Activated CD8-positive, alpha-beta T cell treated with anti-CD3 and anti-CD28 coated beads for 36 hours (primary cell): ENCODE measurements around the gene ABCA4. TPM values are rescaled to one million over a fixed set of nuclear protein-coding genes. Genes with fewer than 3 reads are reported as not detected.

Experiments
- ATAC-seq: fragments of 200-7000 bp; cut with Tn5 transposase; one replicate; pipeline ENCODE4 v1.10.0; 2021; ENCODE audit warnings: mild to moderate bottlenecking, moderate library complexity
- CTCF ChIA-PET: fragments of 350-600 bp; sonication (Branson Sonifier 250); formaldehyde crosslinking; loops from one replicate; lab custom pipeline; 2021; ENCODE audit warnings: antibody characterized with exemption; lab: Charles Lee
- POLR2A ChIA-PET: fragments of 350-600 bp; sonication (Branson Sonifier 250); formaldehyde crosslinking; loops from one replicate; lab custom pipeline; 2021; ENCODE audit warnings: antibody characterized with exemption; lab: Charles Lee
- DNase-seq: peaks from one replicate; pipeline ENCODE4 v3.0.0-alpha.2; 2020
- H3K27ac Mint-ChIP-seq: one replicate; pipeline ENCODE4 v1.8.0; 2021; ENCODE audit warnings: mild to moderate bottlenecking, mixed read lengths
- H3K27me3 Mint-ChIP-seq: one replicate; pipeline ENCODE4 v1.8.0; 2021; ENCODE audit warnings: mixed read lengths
- H3K36me3 Mint-ChIP-seq: one replicate; pipeline ENCODE4 v1.8.0; 2021; ENCODE audit warnings: low read depth, mixed read lengths
- H3K4me1 Mint-ChIP-seq: one replicate; pipeline ENCODE4 v1.8.0; 2021; ENCODE audit warnings: low read depth, mixed read lengths
- H3K4me3 Mint-ChIP-seq: one replicate; pipeline ENCODE4 v1.8.0; 2021; ENCODE audit warnings: mild to moderate bottlenecking, moderate library complexity, mixed read lengths
- H3K9me3 Mint-ChIP-seq: one replicate; pipeline ENCODE4 v1.8.0; 2021; ENCODE audit warnings: mixed read lengths
- CTCF ChIP-seq: fragments of 200-600 bp; IDR thresholded peaks from one replicate; pipeline ENCODE4 v1.8.0; 2022; ENCODE audit warnings: antibody characterized with exemption, mild to moderate bottlenecking
- intact Hi-C: fragments of 100-400 bp; cut with micrococcal nuclease; formaldehyde crosslinking; loops from one replicate; pipeline ENCODE4 v1.10.0; 2022
- total RNA-seq, 2 experiments: library from RNA; stranded (reverse); gene quantifications; one replicate each; pipeline ENCODE4 v1.2.3, GENCODE V29; 2021

ABCA4 gene
- total RNA-seq, 2 experiments from 2014 or later, result not detected

- ChIA-PET CTCF (interaction anchor here (0.8 to 2.4 kb wide), 8 partner anchors 9 to 423 kb away, joined by 3 to 11 read pairs (median 7); no protein-coding TSS in a partner anchor), POLR2A (interaction anchor here (1.0 to 1.1 kb wide), 2 partner anchors 8 to 9 kb away, joined by 3 to 4 read pairs; no protein-coding TSS in a partner anchor)
- ATAC-seq (no peak), DNase-seq (no peak)
- no peaks in the 10 kb centered on the region for H3K9me3 Mint-ChIP-seq
- no peak for TF ChIP-seq CTCF
- intact Hi-C loops, result no loop called here
- no peak overlapping the region for H3K4me3 Mint-ChIP-seq
- no peak overlapping the region for H3K27ac Mint-ChIP-seq
- no peaks in the 10 kb centered on the region for H3K36me3 Mint-ChIP-seq
- peaks cover 5% of the 10 kb centered on the region for H3K4me1 Mint-ChIP-seq
- H3K27me3 Mint-ChIP-seq, result peaks cover 15% of the 10 kb centered on the region
Measured at GRCh38 chr1:94044290-94044790, 76.6 kb downstream of the ABCA4 start.

- peaks cover 17% of the 10 kb centered on the region for H3K27me3 Mint-ChIP-seq
- H3K27ac Mint-ChIP-seq, result no peak overlapping the region
- peaks cover 5% of the 10 kb centered on the region for H3K4me1 Mint-ChIP-seq
- ChIA-PET CTCF (interaction anchor here (0.8 to 2.4 kb wide), 5 partner anchors 10 to 423 kb away, joined by 3 to 10 read pairs (median 3); no protein-coding TSS in a partner anchor), POLR2A (no interaction called here)
- no peak overlapping the region for H3K4me3 Mint-ChIP-seq
- intact Hi-C loops, result no loop called here
- ATAC-seq (no peak), DNase-seq (no peak)
- no peaks in the 10 kb centered on the region for H3K9me3 Mint-ChIP-seq
- TF ChIP-seq CTCF, result no peak
- H3K36me3 Mint-ChIP-seq, result no peaks in the 10 kb centered on the region
Measured at GRCh38 chr1:94043738-94044289, 77.1 kb downstream of the ABCA4 start.

- ChIA-PET CTCF (interaction anchor here (0.6 to 2.4 kb wide), 4 partner anchors 8 to 293 kb away, joined by 3 to 10 read pairs (median 3); no protein-coding TSS in a partner anchor), POLR2A (no interaction called here)
- TF ChIP-seq CTCF, result no peak
- ATAC-seq, result no peak
- Mint-ChIP-seq H3K4me3 (no peak overlapping the region), H3K9me3 (no peaks in the 10 kb centered on the region), H3K4me1 (peaks cover 8% of the 10 kb centered on the region), H3K27ac (no peak overlapping the region), H3K36me3 (no peaks in the 10 kb centered on the region), H3K27me3 (peaks cover 26% of the 10 kb centered on the region)
- intact Hi-C loops, result no loop called here
- DNase-seq, result no peak
Measured at GRCh38 chr1:94042388-94042787, 78.6 kb downstream of the ABCA4 start.

GRCh38 chr1:94039871-94040569 is 80.9 kb downstream of the ABCA4 start:
- Mint-ChIP-seq H3K4me1 (peaks cover 5% of the 10 kb centered on the region), H3K4me3 (no peak overlapping the region), H3K27me3 (peaks cover 27% of the 10 kb centered on the region), H3K27ac (no peak overlapping the region), H3K9me3 (no peaks in the 10 kb centered on the region), H3K36me3 (no peaks in the 10 kb centered on the region)
- ChIA-PET CTCF (interaction anchor here (0.5 to 7.3 kb wide), 32 partner anchors 8 to 521 kb away, joined by 3 to 61 read pairs (median 5); no protein-coding TSS in a partner anchor), POLR2A (no interaction called here)
- intact Hi-C loops, result no loop called here
- ATAC-seq (no peak), DNase-seq (no peak)
- peak; percentile 23 for TF ChIP-seq CTCF

- H3K4me3 Mint-ChIP-seq, result no peak overlapping the region
- H3K27ac Mint-ChIP-seq, result no peak overlapping the region
- ATAC-seq, result no peak
- intact Hi-C loops, result no loop called here
- POLR2A ChIA-PET, result no interaction called here
- CTCF ChIA-PET, result interaction anchor here (0.6 to 7.3 kb wide), 32 partner anchors 8 to 522 kb away, joined by 3 to 61 read pairs (median 5); no protein-coding TSS in a partner anchor
- no peaks in the 10 kb centered on the region for H3K9me3 Mint-ChIP-seq
- peak; percentile 72 for DNase-seq
- H3K4me1 Mint-ChIP-seq, result peaks cover 5% of the 10 kb centered on the region
- peak; percentile 90 for TF ChIP-seq CTCF
- no peaks in the 10 kb centered on the region for H3K36me3 Mint-ChIP-seq
- H3K27me3 Mint-ChIP-seq, result peaks cover 27% of the 10 kb centered on the region
Measured at GRCh38 chr1:94039514-94039870, 81.5 kb downstream of the ABCA4 start.
